Esophagus (tissue), 2 donors: Measurements from ENCODE around the gene PLA2G4E. TPM values are rescaled to one million over a fixed set of nuclear protein-coding genes. Genes with fewer than 3 reads are reported as not detected.

Experiments used
- H3K27ac ChIP-seq, 2 donors: one replicate each; pipeline ENCODE4 v1.5.1; 2013; ENCODE audit warnings: low read depth in 2 of 2, mild to moderate bottlenecking in 2 of 2, inconsistent platforms in 1 of 2, low read length in 1 of 2, moderate library complexity in 1 of 2
- H3K27me3 ChIP-seq, 2 donors: one replicate each; pipeline ENCODE4 v1.6.1; 2013; ENCODE audit warnings: low read length in 2 of 2, control low read depth in 1 of 2, mild to moderate bottlenecking in 1 of 2; ENCODE audit not compliant: insufficient read depth in 2 of 2, control insufficient read depth in 1 of 2
- H3K36me3 ChIP-seq, 2 donors: one replicate each; pipeline ENCODE4 v1.6.1; 2013; ENCODE audit warnings: low read length in 1 of 2; ENCODE audit not compliant: control insufficient read depth in 2 of 2, insufficient read depth in 2 of 2
- H3K4me1 ChIP-seq, 2 donors: one replicate each; pipeline ENCODE4 v1.6.1; 2013; ENCODE audit warnings: low read length in 1 of 2; ENCODE audit not compliant: control insufficient read depth in 2 of 2, insufficient read depth in 2 of 2
- H3K4me3 ChIP-seq, 2 donors: one replicate each; pipeline ENCODE4 v1.5.1; 2013; ENCODE audit warnings: low read length in 2 of 2, mild to moderate bottlenecking in 2 of 2, low read depth in 1 of 2, moderate library complexity in 1 of 2
- H3K9me3 ChIP-seq, 2 donors: one replicate each; pipeline ENCODE4 v1.6.1; 2013; ENCODE audit warnings: mild to moderate bottlenecking in 2 of 2, low read depth in 1 of 2, low read length in 1 of 2, moderate library complexity in 1 of 2; ENCODE audit not compliant: control insufficient read depth in 2 of 2, insufficient read depth in 1 of 2
- WGBS, 2 donors: extraction: QIAGEN DNeasy Blood & Tissue Kit; methylation state at CpG; one replicate each; pipeline ENCODE4 v1.1.7; 2013; 5-methylcytosine and 5-hydroxymethylcytosine counted together
- polyA plus RNA-seq, 2 donors: library from polyadenylated mRNA; stranded (reverse); fragments of 200-250 nt; gene quantifications; one replicate each; pipeline ENCODE4 v1.2.3, GENCODE V29; 2013
- donor health status: healthy with polysubstance abuse.
- donor health status: Bipolar disorder and iron deficiency.

The PLA2G4E gene
- polyA plus RNA-seq, 2 donors, result 1.2 to 2.5 TPM

DNA sequence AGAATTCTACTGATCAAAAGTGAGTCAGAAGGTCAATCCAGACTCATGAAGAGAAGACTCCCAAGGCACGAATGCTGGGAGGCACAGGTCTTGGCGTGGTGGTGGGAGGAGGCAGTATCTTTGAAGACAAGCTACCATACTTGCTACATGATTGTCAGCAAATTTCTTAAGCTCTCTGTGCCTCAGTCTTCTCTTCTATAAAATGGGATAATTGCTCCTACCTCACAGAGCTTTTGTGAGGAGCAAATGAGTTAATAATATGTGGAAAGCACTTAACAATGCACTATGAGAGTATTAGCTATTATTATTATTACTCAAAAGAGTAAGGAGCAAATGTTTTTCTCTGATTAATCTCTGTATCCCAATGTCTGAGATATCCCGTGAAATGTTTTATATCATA, 84.7 kb downstream of the PLA2G4E start:
- H3K4me1 ChIP-seq, result peaks cover 6 to 18% of the 10 kb centered on the region in 2 donors

DNA sequence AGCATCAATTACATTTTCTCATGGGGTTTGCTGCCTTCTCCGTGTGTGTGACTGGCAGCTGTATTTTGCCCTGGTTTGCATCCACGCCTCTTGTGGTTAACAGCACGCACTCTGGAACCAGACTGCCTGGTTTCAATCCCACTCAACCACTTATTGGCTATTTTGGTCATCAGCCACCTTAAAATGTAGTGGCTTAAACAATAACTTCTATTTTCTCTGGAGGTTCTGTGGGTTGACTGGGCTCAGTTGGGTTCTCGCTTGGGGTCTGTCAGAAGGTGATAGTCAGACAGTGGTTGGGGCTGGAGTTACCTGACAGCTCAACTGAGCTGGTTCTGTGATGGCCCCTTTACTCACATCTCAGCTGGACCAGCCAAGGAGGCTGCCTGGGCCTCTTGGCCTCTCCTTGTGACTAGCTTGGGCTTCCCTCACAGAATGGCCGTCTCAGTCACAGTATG, 85.2 kb downstream of the PLA2G4E start:
- H3K4me3 ChIP-seq, result no peak overlapping the region
- 62 to 67% methylated on average over 5 of the region's 5 CpGs for WGBS, 2 donors
- peak overlapping the region; percentile 80 to 92 for H3K27ac ChIP-seq
- peaks cover 6 to 18% of the 10 kb centered on the region in 2 donors for H3K4me1 ChIP-seq
- H3K9me3 ChIP-seq, result no peaks in the 10 kb centered on the region
- H3K36me3 ChIP-seq, result peaks cover 0 to 7% of the 10 kb centered on the region in 2 donors
- H3K27me3 ChIP-seq, result no peaks in the 10 kb centered on the region

More for the DNA sequence above, 84.7 kb downstream of the PLA2G4E start:
- H3K27me3 ChIP-seq, result no peaks in the 10 kb centered on the region
- peak overlapping the region; percentile 18 to 19 for H3K27ac ChIP-seq
- peaks cover 0 to 7% of the 10 kb centered on the region in 2 donors for H3K36me3 ChIP-seq
- no peaks in the 10 kb centered on the region for H3K9me3 ChIP-seq
- H3K4me3 ChIP-seq, result no peak overlapping the region
- 88 to 89% methylated on average over 3 of the region's 3 CpGs for WGBS, 2 donors

DNA sequence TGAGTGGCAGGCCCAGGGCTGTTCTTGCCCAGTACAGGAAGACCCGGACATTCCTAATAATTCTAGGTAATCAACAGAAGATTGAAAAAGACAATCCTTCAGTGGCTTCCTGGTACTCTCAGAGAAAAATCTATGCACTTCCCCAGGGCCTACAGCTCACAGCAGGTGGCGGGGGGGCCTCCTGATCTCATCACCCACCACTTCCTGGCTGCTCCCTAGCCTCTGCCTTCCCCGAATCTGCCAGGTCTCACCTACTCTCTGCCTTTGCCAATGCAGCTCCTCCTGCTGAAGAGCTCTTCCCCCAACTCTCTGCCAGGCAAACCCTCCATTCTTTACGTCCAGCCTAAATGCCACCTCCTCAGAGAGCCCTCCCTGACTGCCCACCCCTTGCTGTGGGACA, 86.0 kb downstream of the PLA2G4E start:
- peaks cover 8 to 11% of the 10 kb centered on the region in 2 donors for H3K4me1 ChIP-seq
- peak overlapping the region; percentile 80 to 92 for H3K27ac ChIP-seq
- H3K27me3 ChIP-seq, result no peaks in the 10 kb centered on the region
- no peaks in the 10 kb centered on the region for H3K9me3 ChIP-seq
- WGBS, 2 donors, result 33 to 50% methylated on average over 4 of the region's 4 CpGs
- peaks cover 0 to 7% of the 10 kb centered on the region in 2 donors for H3K36me3 ChIP-seq
- H3K4me3 ChIP-seq, result no peak overlapping the region

DNA sequence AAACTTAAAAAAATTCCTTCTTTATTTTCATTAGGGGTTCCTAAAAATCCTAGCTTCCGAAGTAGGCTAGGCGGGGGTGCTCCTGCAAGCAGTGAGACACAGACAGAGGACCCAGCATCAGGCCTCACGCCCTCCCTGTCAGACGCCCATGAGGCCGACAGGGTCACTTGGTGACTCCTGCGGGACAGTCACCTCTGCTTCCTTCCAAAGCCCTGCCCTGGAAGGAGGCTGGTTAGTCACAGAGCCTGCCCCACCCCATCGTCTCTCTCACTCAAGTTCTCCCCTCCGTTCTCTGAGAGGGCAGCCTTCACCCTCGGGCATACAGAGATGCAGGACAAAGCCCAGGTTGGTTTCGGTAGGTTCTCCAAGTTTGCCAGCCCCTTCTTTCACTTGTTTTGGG, 87.1 kb downstream of the PLA2G4E start:
- peaks cover 9 to 11% of the 10 kb centered on the region in 2 donors for H3K4me1 ChIP-seq
- H3K27ac ChIP-seq, result peak overlapping the region; percentile 85 to 92
- H3K36me3 ChIP-seq, result peaks cover 0 to 7% of the 10 kb centered on the region in 2 donors
- 42 to 47% methylated on average over 10 of the region's 10 CpGs for WGBS, 2 donors
- no peaks in the 10 kb centered on the region for H3K9me3 ChIP-seq
- no peaks in the 10 kb centered on the region for H3K27me3 ChIP-seq
- H3K4me3 ChIP-seq, result no peak overlapping the region

DNA sequence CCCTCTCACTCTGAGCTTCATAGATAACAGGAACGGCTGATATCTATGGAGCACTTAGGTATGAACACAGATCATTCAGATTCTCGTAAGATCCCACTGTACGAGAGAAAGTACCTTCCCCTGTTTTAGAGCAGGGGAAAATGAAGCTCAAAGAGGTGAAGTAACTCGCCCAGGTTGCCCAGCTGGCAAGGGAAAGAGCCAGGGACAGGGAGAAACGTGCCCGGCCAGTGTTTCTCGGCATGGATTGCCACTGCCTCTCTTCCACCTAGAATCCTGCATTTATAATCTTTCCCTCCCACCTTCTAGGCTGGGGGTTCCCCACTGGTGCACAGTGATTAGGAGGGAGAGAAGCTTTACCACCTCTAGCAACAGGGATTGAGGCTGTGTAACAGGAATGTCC, 87.5 kb downstream of the PLA2G4E start:
- Histone ChIP-seq H3K4me1 (peaks cover 9 to 11% of the 10 kb centered on the region in 2 donors), H3K36me3 (peaks cover 0 to 7% of the 10 kb centered on the region in 2 donors), H3K9me3 (no peaks in the 10 kb centered on the region), H3K27me3 (no peaks in the 10 kb centered on the region), H3K4me3 (no peak overlapping the region), H3K27ac (peak overlapping the region; percentile 83 to 92)
- WGBS, 2 donors, result 54 to 58% methylated on average over 7 of the region's 7 CpGs

DNA sequence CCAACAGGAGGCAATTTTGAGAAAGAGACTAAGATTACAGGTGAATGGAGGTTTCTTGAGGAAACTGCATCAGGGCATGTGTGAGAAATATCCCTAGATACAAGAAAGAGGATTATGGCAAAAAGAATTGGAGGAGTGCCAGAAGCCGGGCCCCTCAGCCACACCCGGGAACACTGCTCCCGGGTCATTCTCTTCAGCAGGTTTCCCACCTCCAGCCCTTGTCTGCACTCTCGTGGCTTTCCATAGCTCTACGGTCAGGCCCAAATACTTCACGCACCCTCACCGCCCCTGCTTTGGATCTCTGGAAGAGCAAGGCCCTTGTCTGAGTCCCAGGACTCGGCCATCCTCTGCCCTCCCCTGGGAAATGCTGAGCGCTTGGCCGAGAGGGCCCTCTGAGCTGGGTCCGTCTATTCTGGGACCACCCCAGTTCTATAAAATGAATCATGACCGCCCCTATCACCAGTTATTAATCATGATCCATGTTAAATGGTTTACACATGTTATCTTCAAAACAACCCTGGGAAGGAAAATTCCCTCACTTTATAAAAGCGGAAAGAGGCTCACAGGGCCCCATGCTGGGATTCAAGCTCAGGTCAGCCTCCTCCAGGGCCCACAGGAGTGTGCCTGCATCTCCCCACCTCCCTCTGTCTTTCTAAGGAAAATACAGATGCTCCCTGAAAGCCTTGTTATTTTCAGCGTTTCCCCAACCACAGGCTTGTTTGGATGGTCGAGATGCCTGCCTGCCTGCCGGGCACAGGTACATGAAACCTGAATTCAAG, 88.1 kb downstream of the PLA2G4E start:
- Histone ChIP-seq H3K4me1 (peaks cover 9 to 11% of the 10 kb centered on the region in 2 donors), H3K27me3 (no peaks in the 10 kb centered on the region), H3K36me3 (peaks cover 0 to 7% of the 10 kb centered on the region in 2 donors), H3K4me3 (no peak overlapping the region), H3K9me3 (no peaks in the 10 kb centered on the region), H3K27ac (peak overlapping the region; percentile 83 to 92)
- WGBS, 2 donors, result 58 to 59% methylated on average over 16 of the region's 16 CpGs

DNA sequence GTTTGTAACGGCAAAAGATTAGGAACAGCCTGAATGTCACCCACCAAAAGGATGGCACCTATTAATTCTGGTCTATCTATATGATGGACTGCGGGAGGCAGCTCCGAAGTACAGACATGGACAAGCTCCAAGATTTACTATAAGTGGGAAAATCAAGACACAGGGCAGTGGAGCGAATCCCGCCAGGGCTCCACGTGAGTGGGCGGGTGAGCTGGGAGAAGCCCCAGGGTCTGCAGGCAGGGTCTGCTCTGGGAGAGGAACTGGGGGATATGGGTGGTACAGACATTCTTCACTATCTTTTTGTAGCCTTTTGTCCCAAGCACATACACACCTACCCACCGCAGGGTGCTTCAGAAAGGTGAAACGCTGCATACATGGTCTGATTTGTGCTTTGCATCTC, 88.7 kb downstream of the PLA2G4E start:
- Histone ChIP-seq H3K27me3 (no peaks in the 10 kb centered on the region), H3K36me3 (peaks cover 0 to 6% of the 10 kb centered on the region in 2 donors), H3K9me3 (no peaks in the 10 kb centered on the region), H3K4me1 (peaks cover 9% of the 10 kb centered on the region in 2 donors), H3K4me3 (no peak overlapping the region), H3K27ac (no peak overlapping the region)
- WGBS, 2 donors, result 94% methylated on average over 9 of the region's 9 CpGs

Other genes starting within 250 kb of the PLA2G4E start
- 10 to 100 TPM; 11.9 to 57.3 TPM for gene MAPKBP1, start 246.6 kb downstream of the PLA2G4E start, polyA plus RNA-seq
- 10 to 100 TPM; 27.9 to 39.4 TPM for gene JMJD7, start 192.9 kb downstream of the PLA2G4E start, polyA plus RNA-seq
- gene PLA2G4B, start 182.2 kb downstream of the PLA2G4E start, polyA plus RNA-seq, result 10 to 100 TPM; 31.6 to 48.1 TPM
- gene SPTBN5, start 127.0 kb downstream of the PLA2G4E start, polyA plus RNA-seq, result 1 to 10 TPM; 2.7 to 9.3 TPM
- gene EHD4, start 48.5 kb downstream of the PLA2G4E start, polyA plus RNA-seq, result 10 to 100 TPM; 12.7 to 13.4 TPM
- 1 to 10 TPM; 1.0 to 4.5 TPM for gene PLA2G4D, start 73.5 kb upstream of the PLA2G4E start, polyA plus RNA-seq
- gene PLA2G4F, start 135.6 kb upstream of the PLA2G4E start, polyA plus RNA-seq, result 10 to 100 TPM; 12.9 to 21.8 TPM
- gene VPS39, start 187.3 kb upstream of the PLA2G4E start, polyA plus RNA-seq, result 10 to 100 TPM; 20.7 to 31.7 TPM